ENCODE data around the gene CEP20.

The CEP20 gene

GRCh38 chr16:15827709-15828343 is 60.6 kb downstream of the CEP20 start:
- no peak for DNase-seq

GRCh38 chr16:15827299-15827698 is 61.1 kb downstream of the CEP20 start:
- no peak for DNase-seq

GRCh38 chr16:15825750-15826305 is 62.6 kb downstream of the CEP20 start:
- no peak for DNase-seq

- DNase-seq = no peak
Observed at GRCh38 chr16:15822957-15823356, 65.4 kb downstream of the CEP20 start.

GRCh38 chr16:15820837-15821236 is 67.6 kb downstream of the CEP20 start:
- no peak for DNase-seq

- DNase-seq = no peak
Observed at GRCh38 chr16:15819046-15819445, 69.4 kb downstream of the CEP20 start.

- no peak for DNase-seq
Observed at GRCh38 chr16:15817446-15817845, 71.0 kb downstream of the CEP20 start.

GRCh38 chr16:15816228-15816627 is 72.2 kb downstream of the CEP20 start:
- DNase-seq = no peak

All from activated T-cell treated with anti-CD3 and anti-CD28 coated beads, Interleukin-2, amount 50 U/mL, for 1 hour (primary cell).